Measurements from ENCODE around the gene NHEJ1.

DNA sequence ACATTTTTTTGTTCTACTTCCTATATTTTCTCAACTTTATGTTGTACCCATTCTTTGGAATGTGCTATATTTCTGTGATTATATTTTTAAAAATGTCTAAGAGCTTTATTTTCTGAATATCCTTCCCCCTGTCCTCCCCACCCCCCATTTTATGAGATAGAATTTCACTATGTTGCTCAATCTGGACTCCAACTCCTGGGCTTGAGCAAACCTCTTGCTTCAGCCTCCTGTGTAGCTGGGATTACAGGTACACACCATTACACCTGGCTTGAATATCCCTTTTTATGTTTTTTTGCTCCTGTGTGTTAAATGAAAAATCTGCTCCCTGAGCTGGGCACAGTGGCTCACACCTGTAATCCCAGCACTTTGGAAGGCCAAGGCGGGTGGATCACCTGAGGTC, 36.8 kb upstream of the NHEJ1 start:
- TF ChIP-seq POLR2A (IDR thresholded peaks at IDR 0.05) (no peak), CTCF (IDR thresholded peaks at IDR 0.05) (no peak)
